Mesendoderm (in vitro differentiated cells): ENCODE measurements around the gene SLC30A9.

Experiments
- DNase-seq: peaks from one replicate; pipeline ENCODE4 v3.0.0; 2013
- H2AK5ac ChIP-seq: 2 replicates; pipeline ENCODE4 v1.6.1; 2013; ENCODE audit warnings: low read length, inconsistent platforms
- H2BK120ac ChIP-seq: 2 replicates; pipeline ENCODE4 v1.6.1; 2013; ENCODE audit warnings: low read depth, mild to moderate bottlenecking, low read length, moderate library complexity, mixed read lengths
- H2BK15ac ChIP-seq: replicated peaks from 2 replicates; pipeline ENCODE4 v1.6.1; 2013; ENCODE audit warnings: low read depth, mild to moderate bottlenecking, moderate library complexity
- H2BK5ac ChIP-seq: 2 replicates; pipeline ENCODE4 v1.6.1; 2013; ENCODE audit warnings: low read length, inconsistent platforms
- H3K18ac ChIP-seq: 2 replicates; pipeline ENCODE4 v1.6.1; 2013; ENCODE audit warnings: mild to moderate bottlenecking, low read length, mixed read lengths
- H3K23ac ChIP-seq: one replicate; pipeline ENCODE4 v1.6.1; 2013; ENCODE audit warnings: low read length
- H3K27ac ChIP-seq: 2 replicates; pipeline ENCODE4 v1.5.1; 2013; ENCODE audit warnings: low read depth, mild to moderate bottlenecking, inconsistent platforms, low read length, moderate library complexity
- H3K27me3 ChIP-seq: 2 replicates; pipeline ENCODE4 v1.6.1; 2013; ENCODE audit warnings: low read length, control low read depth, mild to moderate bottlenecking, inconsistent platforms; ENCODE audit not compliant: insufficient read depth, poor library complexity
- H3K36me3 ChIP-seq: 2 replicates; pipeline ENCODE4 v1.6.1; 2013; ENCODE audit warnings: low read length, inconsistent platforms; ENCODE audit not compliant: control insufficient read depth, insufficient read depth
- H3K4ac ChIP-seq: one replicate; pipeline ENCODE4 v1.6.1; 2013; ENCODE audit warnings: low read depth, mild to moderate bottlenecking, low read length, moderate library complexity
- H3K4me1 ChIP-seq: 2 replicates; pipeline ENCODE4 v1.6.1; 2013; ENCODE audit warnings: low read depth, low read length, inconsistent platforms; ENCODE audit not compliant: control insufficient read depth
- H3K4me2 ChIP-seq: 2 replicates; pipeline ENCODE4 v1.6.1; 2013; ENCODE audit warnings: low read length
- H3K4me3 ChIP-seq: 2 replicates; pipeline ENCODE4 v1.5.1; 2013; ENCODE audit warnings: mild to moderate bottlenecking, low read length
- H3K56ac ChIP-seq: one replicate; pipeline ENCODE4 v1.6.1; 2013; ENCODE audit warnings: low read length
- H3K79me1 ChIP-seq: 2 replicates; pipeline ENCODE4 v1.6.1; 2013; ENCODE audit warnings: low read length, inconsistent platforms
- H3K79me2 ChIP-seq: 2 replicates; pipeline ENCODE4 v1.6.1; 2013; ENCODE audit warnings: mild to moderate bottlenecking, low read length; ENCODE audit not compliant: control insufficient read depth, insufficient read depth
- H3K9ac ChIP-seq: 2 replicates; pipeline ENCODE4 v1.6.1; 2013; ENCODE audit warnings: low read length, inconsistent platforms
- H4K5ac ChIP-seq: one replicate; pipeline ENCODE4 v1.6.1; 2013; ENCODE audit warnings: low read length
- H4K8ac ChIP-seq: one replicate; pipeline ENCODE4 v1.6.1; 2013; ENCODE audit warnings: low read depth, mild to moderate bottlenecking, control low read depth, low read length, moderate library complexity
- WGBS: extraction: QIAGEN DNeasy Blood & Tissue Kit; methylation state at CpG from one replicate; pipeline ENCODE4 v1.1.7; 2013; ENCODE audit warnings: low lambda C conversion rate, missing lambda C conversion rate; ENCODE audit not compliant: insufficient coverage; ENCODE audit errors: extremely low coverage; 5-methylcytosine and 5-hydroxymethylcytosine counted together

The SLC30A9 gene

DNA sequence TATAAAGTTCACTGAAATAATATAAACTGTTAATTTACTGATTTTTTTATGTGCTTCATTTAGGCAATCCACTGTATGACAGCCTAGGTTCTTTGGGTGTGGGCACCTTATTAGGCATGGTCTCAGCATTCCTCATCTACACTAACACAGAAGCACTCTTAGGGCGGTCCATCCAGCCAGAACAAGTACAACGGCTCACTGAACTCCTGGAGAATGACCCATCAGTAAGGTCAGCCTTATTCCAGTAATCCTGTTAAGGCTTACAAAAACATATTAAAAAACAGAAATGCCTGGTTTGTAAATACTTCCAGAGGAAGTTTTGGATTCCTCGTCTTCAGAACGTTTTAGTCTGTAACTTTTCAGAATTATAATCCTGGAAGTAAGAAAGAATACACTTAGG, 80.1 kb downstream of the SLC30A9 start:
- Histone ChIP-seq H3K79me2 (no peaks in the 10 kb centered on the region), H3K36me3 (peaks cover 2% of the 10 kb centered on the region), H4K5ac (no peak overlapping the region), H3K9ac (no peak overlapping the region), H3K4me3 (no peak overlapping the region), H4K8ac (no peak overlapping the region), H3K4me1 (no peaks in the 10 kb centered on the region), H2BK5ac (no peak overlapping the region), H2BK15ac (no peak overlapping the region), H3K18ac (no peak overlapping the region), H3K79me1 (no peaks in the 10 kb centered on the region), H3K4me2 (no peak overlapping the region), H3K56ac (no peak overlapping the region), H3K23ac (no peak overlapping the region), H3K4ac (no peak overlapping the region), H3K27ac (no peak overlapping the region), H2AK5ac (no peak overlapping the region), H3K27me3 (no peaks in the 10 kb centered on the region), H2BK120ac (no peak overlapping the region)
- WGBS = no CpG with 5 or more reads among the region's 4 CpGs
- no peak for DNase-seq

DNA sequence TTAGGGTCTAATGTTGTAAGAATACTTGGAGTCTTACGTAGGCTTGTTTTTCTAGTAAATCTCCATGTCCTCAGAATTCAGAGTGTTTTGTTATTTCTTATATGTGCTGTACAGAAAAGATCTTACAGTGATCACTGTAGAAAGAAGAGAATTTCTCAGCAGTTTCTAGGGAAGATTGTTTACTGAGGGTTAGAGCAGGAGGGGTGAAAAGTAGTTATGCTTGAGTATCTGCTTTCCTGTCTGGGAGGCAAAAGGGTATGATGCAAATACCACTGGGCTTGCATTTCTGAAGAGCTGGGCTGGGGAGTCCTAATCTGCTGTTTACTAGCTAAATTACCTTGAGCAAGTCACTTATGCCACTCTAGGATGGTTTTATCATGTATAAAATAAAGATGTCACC, 84.0 kb downstream of the SLC30A9 start:
- H3K23ac ChIP-seq = no peak overlapping the region
- no CpG with 5 or more reads among the region's 1 CpG for WGBS
- no peak overlapping the region for H3K9ac ChIP-seq
- no peak overlapping the region for H4K8ac ChIP-seq
- no peaks in the 10 kb centered on the region for H3K27me3 ChIP-seq
- no peak overlapping the region for H2AK5ac ChIP-seq
- H3K79me2 ChIP-seq = no peaks in the 10 kb centered on the region
- H3K4ac ChIP-seq = no peak overlapping the region
- H3K4me1 ChIP-seq = no peaks in the 10 kb centered on the region
- no peaks in the 10 kb centered on the region for H3K36me3 ChIP-seq
- no peak overlapping the region for H3K4me3 ChIP-seq
- H2BK15ac ChIP-seq = no peak overlapping the region
- H3K4me2 ChIP-seq = no peak overlapping the region
- no peak overlapping the region for H2BK120ac ChIP-seq
- H3K27ac ChIP-seq = no peak overlapping the region
- no peak overlapping the region for H4K5ac ChIP-seq
- no peak overlapping the region for H2BK5ac ChIP-seq
- no peaks in the 10 kb centered on the region for H3K79me1 ChIP-seq
- H3K18ac ChIP-seq = no peak overlapping the region
- no peak for DNase-seq
- H3K56ac ChIP-seq = no peak overlapping the region

DNA sequence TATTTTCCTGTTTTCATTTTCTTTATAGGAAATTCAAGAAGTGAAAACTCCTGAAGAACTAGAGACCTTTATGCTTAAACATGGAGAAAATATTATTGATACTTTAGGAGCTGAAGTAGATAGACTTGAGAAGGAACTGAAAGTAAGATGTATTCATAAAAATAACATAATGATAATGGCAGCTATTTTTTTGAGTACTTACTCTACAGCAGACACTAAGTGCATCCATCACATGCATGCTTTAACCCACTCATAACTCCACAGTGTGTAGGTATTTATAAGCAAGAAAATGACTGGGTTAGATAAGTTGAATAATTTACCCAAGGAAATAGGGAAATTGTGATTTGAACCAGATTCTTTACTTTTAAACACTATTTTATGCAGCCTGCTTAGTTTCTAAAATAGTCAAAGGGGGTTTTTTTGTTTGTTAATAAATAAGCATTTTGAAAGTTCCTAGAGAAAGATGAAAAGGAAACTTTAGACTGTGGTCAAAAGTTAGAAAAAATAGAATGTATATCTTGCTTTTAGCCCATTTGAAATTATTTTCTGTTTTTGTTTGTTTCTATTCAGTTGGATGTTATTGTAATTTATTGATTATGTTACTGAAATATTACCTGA, 88.0 kb downstream of the SLC30A9 start:
- Histone ChIP-seq H3K79me2 (no peaks in the 10 kb centered on the region), H2BK120ac (no peak overlapping the region), H3K27me3 (no peaks in the 10 kb centered on the region), H3K56ac (no peak overlapping the region), H3K79me1 (no peaks in the 10 kb centered on the region), H3K18ac (no peak overlapping the region), H3K23ac (no peak overlapping the region), H2AK5ac (no peak overlapping the region), H3K9ac (no peak overlapping the region), H3K4me1 (no peaks in the 10 kb centered on the region), H3K4me2 (no peak overlapping the region), H3K4ac (no peak overlapping the region), H3K27ac (no peak overlapping the region), H4K5ac (no peak overlapping the region), H3K4me3 (no peak overlapping the region), H2BK5ac (no peak overlapping the region), H2BK15ac (no peak overlapping the region), H4K8ac (no peak overlapping the region), H3K36me3 (no peaks in the 10 kb centered on the region)
- no peak for DNase-seq

DNA sequence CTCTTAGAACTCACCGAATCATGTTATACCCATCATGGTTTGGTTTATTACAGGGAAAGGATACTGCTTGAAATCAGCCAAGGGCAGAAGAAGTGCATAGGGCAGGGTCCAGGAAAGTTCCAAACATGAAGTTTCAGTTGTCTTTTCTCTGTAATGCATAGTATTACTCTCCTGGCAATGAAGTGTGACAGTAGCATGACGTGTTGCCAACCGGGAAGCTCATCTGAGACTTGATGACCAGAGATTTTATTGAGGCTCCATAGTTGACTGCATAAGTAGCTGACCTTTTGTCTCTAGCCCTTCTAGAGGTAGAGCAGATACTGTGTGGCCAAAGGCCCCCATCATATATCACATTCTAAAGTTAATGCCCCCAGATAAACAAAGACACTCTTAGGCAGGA, 90.0 kb downstream of the SLC30A9 start:
- Histone ChIP-seq H3K27ac (no peak overlapping the region), H4K8ac (no peak overlapping the region), H3K79me1 (no peaks in the 10 kb centered on the region), H2BK15ac (no peak overlapping the region), H3K4ac (no peak overlapping the region), H3K4me3 (no peak overlapping the region), H2BK5ac (no peak overlapping the region), H3K23ac (no peak overlapping the region), H3K36me3 (no peaks in the 10 kb centered on the region), H3K27me3 (no peaks in the 10 kb centered on the region), H2AK5ac (no peak overlapping the region), H3K9ac (no peak overlapping the region), H3K79me2 (no peaks in the 10 kb centered on the region), H3K18ac (no peak overlapping the region), H4K5ac (no peak overlapping the region), H3K4me2 (no peak overlapping the region), H2BK120ac (no peak overlapping the region), H3K4me1 (no peaks in the 10 kb centered on the region), H3K56ac (no peak overlapping the region)
- DNase-seq = no peak
- no CpG with 5 or more reads among the region's 3 CpGs for WGBS

DNA sequence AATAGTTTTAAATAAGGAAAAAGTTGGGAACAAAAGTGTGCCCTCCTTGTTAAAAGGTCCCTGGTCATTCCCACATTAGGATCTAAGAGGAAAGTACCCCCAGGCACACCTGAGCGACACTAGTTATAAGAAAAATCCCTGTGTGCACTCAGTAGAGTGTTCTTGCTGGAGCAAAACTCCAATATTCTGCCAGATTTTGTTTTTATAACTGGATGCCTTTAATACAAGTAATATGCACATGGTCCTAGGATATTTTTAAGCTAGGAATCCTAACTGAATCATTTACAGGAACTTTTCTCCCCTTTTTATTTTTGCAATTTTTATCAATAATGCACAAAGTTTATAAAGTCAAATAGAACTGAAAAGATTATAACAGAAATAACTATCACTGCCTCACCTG, 93.5 kb downstream of the SLC30A9 start:
- WGBS = no CpG with 5 or more reads among the region's 1 CpG
- H3K4me1 ChIP-seq = no peaks in the 10 kb centered on the region
- no peak overlapping the region for H3K4ac ChIP-seq
- H3K4me3 ChIP-seq = no peak overlapping the region
- H2AK5ac ChIP-seq = no peak overlapping the region
- H3K23ac ChIP-seq = no peak overlapping the region
- no peak overlapping the region for H3K4me2 ChIP-seq
- no peak overlapping the region for H2BK120ac ChIP-seq
- H3K18ac ChIP-seq = no peak overlapping the region
- no peak overlapping the region for H3K9ac ChIP-seq
- H4K5ac ChIP-seq = no peak overlapping the region
- no peaks in the 10 kb centered on the region for H3K79me1 ChIP-seq
- no peak for DNase-seq
- no peak overlapping the region for H3K27ac ChIP-seq
- no peak overlapping the region for H4K8ac ChIP-seq
- H2BK15ac ChIP-seq = no peak overlapping the region
- no peak overlapping the region for H2BK5ac ChIP-seq
- H3K79me2 ChIP-seq = no peaks in the 10 kb centered on the region
- no peak overlapping the region for H3K56ac ChIP-seq
- no peaks in the 10 kb centered on the region for H3K27me3 ChIP-seq
- H3K36me3 ChIP-seq = no peaks in the 10 kb centered on the region

DNA sequence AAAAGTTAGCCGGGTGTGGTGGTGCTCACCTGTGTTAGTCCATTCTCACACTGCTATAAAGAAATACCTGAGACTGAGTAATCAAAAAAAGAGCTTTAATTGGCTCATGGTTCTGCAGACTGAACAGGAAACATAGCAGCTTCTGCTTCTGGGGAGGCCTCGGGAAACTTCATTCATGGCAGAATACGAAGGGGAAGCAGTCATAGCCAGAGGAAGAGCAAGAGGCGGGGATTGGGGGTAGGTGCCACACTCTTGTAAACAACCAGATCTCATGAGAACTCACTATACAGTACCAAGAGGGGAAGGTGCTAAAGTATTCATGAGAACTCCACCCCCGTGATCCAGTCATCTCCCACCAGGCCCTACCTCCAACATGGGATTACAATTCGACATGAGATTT, 98.1 kb downstream of the SLC30A9 start:
- Histone ChIP-seq H3K4me1 (no peaks in the 10 kb centered on the region), H2BK120ac (no peak overlapping the region), H3K79me2 (no peaks in the 10 kb centered on the region), H3K18ac (no peak overlapping the region), H4K8ac (no peak overlapping the region), H3K4me2 (no peak overlapping the region), H3K36me3 (no peaks in the 10 kb centered on the region), H3K27me3 (no peaks in the 10 kb centered on the region), H4K5ac (no peak overlapping the region), H3K27ac (no peak overlapping the region), H3K9ac (no peak overlapping the region), H3K4me3 (no peak overlapping the region), H3K79me1 (no peaks in the 10 kb centered on the region), H3K4ac (no peak overlapping the region), H2BK5ac (no peak overlapping the region), H2BK15ac (no peak overlapping the region), H2AK5ac (no peak overlapping the region), H3K56ac (no peak overlapping the region), H3K23ac (no peak overlapping the region)
- no CpG with 5 or more reads among the region's 6 CpGs for WGBS
- peak; percentile 3 for DNase-seq
